SJCRH30 (cell line): Measurements from ENCODE around the gene DHRS4. TPM values are rescaled to one million over a fixed set of nuclear protein-coding genes. Genes with fewer than 3 reads are reported as not detected.
"Not testable (repeated sequence)": the region's sequence is repeated elsewhere in the genome, so short reads cannot be mapped to it uniquely, and the experiment has no call there.

ENCODE experiments used
- DNase-seq, 2 experiments: peaks; one replicate each; pipeline ENCODE4 v3.0.0-alpha.2; 2015 to 2020
- H3K27ac ChIP-seq: fragments of 250-450 bp; sonication (Bioruptor Pico); 2 replicates; pipeline ENCODE4 v1.5.1; 2020; ENCODE audit warnings: mild to moderate bottlenecking, moderate library complexity
- H3K27me3 ChIP-seq: fragments of 250-450 bp; sonication (Bioruptor Pico); 2 replicates; pipeline ENCODE4 v1.5.1; 2020; ENCODE audit warnings: mild to moderate bottlenecking, moderate library complexity
- H3K36me3 ChIP-seq: fragments of 250-450 bp; sonication (Bioruptor Pico); 2 replicates; pipeline ENCODE4 v1.5.1; 2020; ENCODE audit warnings: mild to moderate bottlenecking, moderate library complexity
- H3K4me1 ChIP-seq: fragments of 250-450 bp; sonication (Bioruptor Pico); 2 replicates; pipeline ENCODE4 v1.5.1; 2020; ENCODE audit warnings: mild to moderate bottlenecking, moderate library complexity
- H3K4me3 ChIP-seq: fragments of 250-450 bp; sonication (Bioruptor Pico); 2 replicates; pipeline ENCODE4 v1.5.1; 2020; ENCODE audit warnings: mild to moderate bottlenecking, moderate library complexity
- H3K9me3 ChIP-seq: fragments of 250-450 bp; sonication (Bioruptor Pico); replicated peaks from 2 replicates; pipeline ENCODE4 v1.5.1; 2020; ENCODE audit warnings: mild to moderate bottlenecking, moderate library complexity
- total RNA-seq: library from RNA; depleted of rRNA; stranded (reverse); fragments of >200 nt; shearing (Covaris generic); gene quantifications from 2 replicates; pipeline ENCODE4 v1.2.3, GENCODE V29; 2014

Gene DHRS4
- total RNA-seq, 1 experiment from 2014 or later = 18.3 TPM

- H3K36me3 ChIP-seq, H3K4me3 ChIP-seq, H3K27ac ChIP-seq, H3K27me3 ChIP-seq, H3K9me3 ChIP-seq, H3K4me1 ChIP-seq: not testable (repeated sequence)
- DNase-seq = peak; percentile 21 to 37
These were observed 35.2 kb downstream of the DHRS4 start, which contains the start of gene DHRS4L2 for GRCh38 chr14:23988607-23989363. DHRS4L2 (plus strand) TSS chr14:23988929; CDS start chr14:23988948, 19 bp downstream.

- H3K4me3 ChIP-seq, H3K27ac ChIP-seq, H3K27me3 ChIP-seq, H3K9me3 ChIP-seq, H3K36me3 ChIP-seq, H3K4me1 ChIP-seq: not testable (repeated sequence)
- peak; percentile 42 to 50 for DNase-seq
These were observed 36.3 kb downstream of the DHRS4 start for GRCh38 chr14:23989734-23990445.

- not testable (repeated sequence) for H3K27ac ChIP-seq, DNase-seq, H3K4me3 ChIP-seq, H3K27me3 ChIP-seq, H3K36me3 ChIP-seq, H3K9me3 ChIP-seq, H3K4me1 ChIP-seq
These were observed 37.4 kb downstream of the DHRS4 start for GRCh38 chr14:23990961-23991360.

GRCh38 chr14:23993042-23993441, 39.5 kb downstream of the DHRS4 start:
- H3K4me1 ChIP-seq, H3K4me3 ChIP-seq, H3K27me3 ChIP-seq, DNase-seq, H3K27ac ChIP-seq, H3K9me3 ChIP-seq, H3K36me3 ChIP-seq: not testable (repeated sequence)

GRCh38 chr14:23996009-23996408, 42.4 kb downstream of the DHRS4 start:
- not testable (repeated sequence) for H3K27ac ChIP-seq, H3K4me1 ChIP-seq, H3K4me3 ChIP-seq, H3K9me3 ChIP-seq, DNase-seq, H3K27me3 ChIP-seq, H3K36me3 ChIP-seq

- H3K27ac ChIP-seq, H3K4me3 ChIP-seq, H3K9me3 ChIP-seq, DNase-seq, H3K4me1 ChIP-seq, H3K27me3 ChIP-seq, H3K36me3 ChIP-seq: not testable (repeated sequence)
These were observed 43.3 kb downstream of the DHRS4 start for GRCh38 chr14:23996825-23997224.

- not testable (repeated sequence) for DNase-seq, H3K27me3 ChIP-seq, H3K4me1 ChIP-seq, H3K9me3 ChIP-seq, H3K4me3 ChIP-seq, H3K27ac ChIP-seq, H3K36me3 ChIP-seq
These were observed 46.1 kb downstream of the DHRS4 start for GRCh38 chr14:23999640-24000039.

GRCh38 chr14:24001078-24001477, 47.5 kb downstream of the DHRS4 start:
- H3K4me1 ChIP-seq, DNase-seq, H3K27me3 ChIP-seq, H3K27ac ChIP-seq, H3K4me3 ChIP-seq, H3K36me3 ChIP-seq, H3K9me3 ChIP-seq: not testable (repeated sequence)

- H3K4me1 ChIP-seq, H3K36me3 ChIP-seq, DNase-seq, H3K9me3 ChIP-seq, H3K27ac ChIP-seq, H3K4me3 ChIP-seq, H3K27me3 ChIP-seq: not testable (repeated sequence)
These were observed 48.1 kb downstream of the DHRS4 start for GRCh38 chr14:24001679-24002078.

GRCh38 chr14:24006471-24006816, 52.9 kb downstream of the DHRS4 start:
- not testable (repeated sequence) for H3K4me3 ChIP-seq, H3K9me3 ChIP-seq, DNase-seq, H3K27ac ChIP-seq, H3K27me3 ChIP-seq, H3K4me1 ChIP-seq, H3K36me3 ChIP-seq

- H3K27ac ChIP-seq, H3K36me3 ChIP-seq, H3K27me3 ChIP-seq, H3K9me3 ChIP-seq, H3K4me1 ChIP-seq: not testable (repeated sequence)
- peak overlapping the region; percentile 73 for H3K4me3 ChIP-seq
- DNase-seq = peak; percentile 62 to 63
These were observed 53.5 kb downstream of the DHRS4 start for GRCh38 chr14:24006817-24007652.

GRCh38 chr14:24011051-24011450, 57.5 kb downstream of the DHRS4 start:
- no peaks in the 10 kb centered on the region for H3K36me3 ChIP-seq
- no peak overlapping the region for H3K27ac ChIP-seq
- no peak overlapping the region for H3K4me3 ChIP-seq
- no peaks in the 10 kb centered on the region for H3K4me1 ChIP-seq
- no peak for DNase-seq
- H3K27me3 ChIP-seq = no peaks in the 10 kb centered on the region
- no peaks in the 10 kb centered on the region for H3K9me3 ChIP-seq

- not testable (repeated sequence) for H3K36me3 ChIP-seq, H3K4me1 ChIP-seq, H3K27ac ChIP-seq, H3K9me3 ChIP-seq, H3K4me3 ChIP-seq, DNase-seq, H3K27me3 ChIP-seq
These were observed 59.2 kb downstream of the DHRS4 start for GRCh38 chr14:24012726-24013273.

GRCh38 chr14:24013654-24014514, 60.3 kb downstream of the DHRS4 start:
- H3K27me3 ChIP-seq = no peaks in the 10 kb centered on the region
- no peak overlapping the region for H3K4me3 ChIP-seq
- H3K27ac ChIP-seq = no peak overlapping the region
- no peaks in the 10 kb centered on the region for H3K4me1 ChIP-seq
- peak; percentile 48 to 86 for DNase-seq
- no peaks in the 10 kb centered on the region for H3K36me3 ChIP-seq
- no peaks in the 10 kb centered on the region for H3K9me3 ChIP-seq
